Activated CD4-positive, alpha-beta T cell treated with anti-CD3 and anti-CD28 coated beads, Interleukin-2, amount 10 ng/mL, durations not matched to agents 24 days and 14 days (primary cell): ENCODE data around the gene MAP6. TPM values are rescaled to one million over a fixed set of nuclear protein-coding genes. Genes with fewer than 3 reads are reported as not detected.

Experiments used
- DNase-seq: peaks from one replicate; pipeline ENCODE4 v3.0.0; 2022
- H3K27ac Mint-ChIP-seq: one replicate; pipeline ENCODE4 v1.8.0; 2022; ENCODE audit warnings: mild to moderate bottlenecking, mixed read lengths
- H3K27me3 Mint-ChIP-seq: one replicate; pipeline ENCODE4 v1.8.0; 2022; ENCODE audit warnings: mixed read lengths
- H3K36me3 Mint-ChIP-seq: one replicate; pipeline ENCODE4 v1.8.0; 2022; ENCODE audit warnings: low read depth, mild to moderate bottlenecking, mixed read lengths
- H3K4me1 Mint-ChIP-seq: one replicate; pipeline ENCODE4 v1.8.0; 2021; ENCODE audit warnings: mixed read lengths
- H3K4me3 Mint-ChIP-seq: one replicate; pipeline ENCODE4 v1.8.0; 2022; ENCODE audit warnings: mild to moderate bottlenecking, moderate library complexity, mixed read lengths
- H3K9me3 Mint-ChIP-seq: one replicate; pipeline ENCODE4 v1.8.0; 2021; ENCODE audit warnings: mixed read lengths
- intact Hi-C: fragments of 100-400 bp; cut with micrococcal nuclease; formaldehyde crosslinking; loops from one replicate; pipeline ENCODE4 v1.15.1; 2023
- total RNA-seq: library from RNA; stranded (reverse); gene quantifications from 2 replicates; pipeline ENCODE4 v1.2.3, GENCODE V29; 2022

Gene MAP6
- total RNA-seq, 1 donor from 2014 or later, result 0.09 TPM

DNA sequence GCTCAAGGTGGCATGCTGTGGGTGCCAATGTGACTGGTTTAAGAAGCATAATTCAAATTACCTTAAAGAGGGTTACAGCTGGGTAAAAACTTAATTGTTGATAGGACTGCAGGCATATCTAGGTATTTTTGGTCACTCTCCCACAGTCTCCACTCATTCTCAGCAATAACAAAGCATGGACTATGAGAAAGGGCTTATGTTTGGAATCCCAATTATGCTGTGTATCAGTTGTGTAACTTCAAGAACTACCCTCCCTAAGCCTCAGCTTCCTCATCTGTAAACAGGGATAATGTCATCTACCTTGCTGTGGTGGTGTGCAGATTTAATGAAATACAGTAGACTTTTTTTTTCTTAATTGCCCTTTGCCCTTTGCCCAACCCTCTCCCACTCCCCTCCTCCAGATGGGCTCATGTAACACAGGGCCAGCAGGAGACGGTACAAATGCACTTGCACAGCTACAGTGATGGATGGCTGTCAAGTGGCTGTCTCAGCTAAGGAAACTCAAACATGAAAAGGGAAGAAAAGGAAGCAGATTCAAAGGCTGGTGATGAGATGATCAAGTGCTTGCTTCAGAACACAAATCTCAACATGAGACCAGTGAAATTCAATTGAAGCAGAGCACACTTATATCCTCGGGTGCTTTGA, 37.6 kb downstream of the MAP6 start:
- peak; percentile 45 for DNase-seq
- Mint-ChIP-seq H3K9me3 (no peaks in the 10 kb centered on the region), H3K27ac (no peak overlapping the region), H3K36me3 (no peaks in the 10 kb centered on the region), H3K4me1 (no peaks in the 10 kb centered on the region), H3K4me3 (no peak overlapping the region), H3K27me3 (peaks cover 50% of the 10 kb centered on the region)
- intact Hi-C loops, result no loop called here

DNA sequence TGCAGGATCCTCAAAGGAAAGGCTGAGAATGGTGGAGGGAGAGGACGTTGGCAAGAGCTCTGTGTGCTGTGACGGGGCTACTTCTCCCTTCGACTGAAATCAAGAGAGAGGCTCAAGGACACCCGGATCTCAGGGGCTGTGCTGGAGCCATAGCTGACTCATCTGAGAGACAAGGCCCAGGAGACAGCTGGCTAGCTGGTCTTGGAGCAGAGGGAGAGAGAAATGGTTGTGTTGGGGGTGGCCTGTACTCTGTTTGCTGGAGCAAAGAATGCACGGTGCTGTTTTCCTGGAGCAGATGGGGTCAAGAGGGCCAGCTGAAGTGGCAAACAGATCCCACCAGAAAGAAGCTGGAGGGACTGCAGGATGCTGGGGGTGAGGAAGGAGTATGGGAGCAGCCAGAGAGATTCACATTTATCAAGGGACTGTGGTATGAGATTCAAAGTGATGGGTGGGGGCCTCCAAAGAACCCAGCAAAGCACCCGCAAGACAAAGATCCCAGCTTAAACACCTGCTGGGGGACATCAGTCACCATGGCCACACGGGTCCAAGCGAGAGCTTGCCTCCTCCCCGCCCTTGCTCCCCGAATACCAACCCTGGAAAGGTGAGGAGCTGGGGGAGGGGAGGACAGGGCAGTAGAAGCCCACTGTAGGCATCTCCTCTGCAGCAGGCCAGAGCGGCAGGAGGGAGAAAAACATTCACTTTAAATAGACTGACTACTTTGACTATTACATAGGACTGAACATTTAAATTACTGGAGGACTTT, 40.8 kb downstream of the MAP6 start:
- Mint-ChIP-seq H3K9me3 (no peaks in the 10 kb centered on the region), H3K27ac (no peak overlapping the region), H3K4me3 (no peak overlapping the region), H3K27me3 (peaks cover 33% of the 10 kb centered on the region), H3K36me3 (no peaks in the 10 kb centered on the region), H3K4me1 (no peaks in the 10 kb centered on the region)
- no peak for DNase-seq
- intact Hi-C loops, result no loop called here

DNA sequence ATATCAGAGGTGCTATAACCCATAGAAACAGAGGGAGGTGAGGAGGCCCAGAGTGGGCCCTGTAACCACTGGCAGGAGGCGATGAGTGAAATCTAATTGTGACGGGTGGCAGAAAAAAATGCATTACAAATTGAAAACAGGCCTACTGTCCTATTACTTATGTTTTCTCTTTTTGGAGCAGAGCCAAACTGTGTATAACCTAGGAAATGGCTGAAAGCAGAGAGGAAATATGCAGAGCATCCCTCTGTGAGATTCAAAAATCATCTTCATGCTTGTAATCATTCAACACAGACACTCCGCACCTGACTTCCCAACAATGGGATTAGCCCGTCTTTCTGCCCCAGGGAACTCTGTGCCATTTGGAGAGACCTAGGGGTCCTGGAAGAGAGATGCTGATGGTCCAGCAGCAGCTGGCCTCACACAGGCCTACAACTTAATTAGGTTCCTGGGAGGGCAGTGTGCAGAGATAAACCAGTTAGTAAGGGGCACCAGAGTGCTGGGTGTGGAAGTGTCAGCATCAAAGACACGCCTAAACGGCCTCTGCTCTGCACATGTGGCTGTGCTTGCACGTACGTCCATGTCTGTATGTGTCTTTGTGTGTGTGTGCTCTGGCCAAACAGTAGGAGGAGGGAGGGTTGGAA, 41.8 kb downstream of the MAP6 start:
- no peak for DNase-seq
- Mint-ChIP-seq H3K9me3 (no peaks in the 10 kb centered on the region), H3K36me3 (no peaks in the 10 kb centered on the region), H3K27ac (no peak overlapping the region), H3K27me3 (peaks cover 24% of the 10 kb centered on the region), H3K4me1 (no peaks in the 10 kb centered on the region), H3K4me3 (no peak overlapping the region)
- intact Hi-C loops, result no loop called here

DNA sequence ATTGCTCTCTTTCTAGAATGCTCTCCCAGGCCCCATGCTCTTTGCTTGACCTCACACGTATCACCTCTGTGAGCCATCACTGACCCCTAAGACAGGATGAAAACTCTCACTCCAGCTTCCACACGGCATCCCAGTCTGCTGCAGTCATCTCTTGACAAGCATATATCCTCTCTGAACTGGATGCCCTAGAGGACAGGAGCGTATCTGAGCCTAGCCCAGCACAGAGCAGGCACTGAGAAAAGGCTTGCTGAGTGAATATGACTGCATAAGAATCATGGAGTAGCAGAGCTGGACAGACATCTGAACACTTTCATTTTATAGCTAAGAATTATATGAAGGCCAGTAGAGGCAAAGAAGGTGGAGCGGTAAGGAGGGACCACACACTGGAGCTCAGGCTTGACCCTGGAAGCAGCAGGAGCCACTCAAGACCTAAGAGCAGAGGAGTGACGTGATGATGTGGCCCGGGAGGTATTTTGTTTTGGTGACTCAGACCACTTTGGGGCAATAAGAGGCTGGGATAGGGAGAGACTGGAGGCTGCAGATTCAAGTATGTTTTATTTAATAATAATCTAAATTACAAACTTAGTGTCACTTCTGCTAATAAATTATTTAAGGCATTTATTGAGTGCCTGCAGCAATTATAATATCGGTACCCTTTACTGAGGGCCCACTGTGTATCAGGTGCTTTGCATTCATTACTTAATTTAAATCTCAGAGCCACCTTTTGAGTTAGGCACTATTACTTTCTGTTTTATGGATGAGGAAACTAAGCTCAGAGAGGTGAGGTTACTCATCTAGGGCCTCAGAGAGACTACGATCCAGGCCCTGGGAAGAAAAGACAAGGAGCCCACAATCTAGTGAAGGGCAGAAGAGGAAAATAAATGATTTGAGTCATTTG, 42.6 kb downstream of the MAP6 start:
- DNase-seq, result no peak
- no peaks in the 10 kb centered on the region for H3K36me3 Mint-ChIP-seq
- intact Hi-C loops, result no loop called here
- H3K4me3 Mint-ChIP-seq, result no peak overlapping the region
- H3K9me3 Mint-ChIP-seq, result no peaks in the 10 kb centered on the region
- H3K27ac Mint-ChIP-seq, result no peak overlapping the region
- H3K27me3 Mint-ChIP-seq, result peaks cover 18% of the 10 kb centered on the region
- H3K4me1 Mint-ChIP-seq, result no peaks in the 10 kb centered on the region

DNA sequence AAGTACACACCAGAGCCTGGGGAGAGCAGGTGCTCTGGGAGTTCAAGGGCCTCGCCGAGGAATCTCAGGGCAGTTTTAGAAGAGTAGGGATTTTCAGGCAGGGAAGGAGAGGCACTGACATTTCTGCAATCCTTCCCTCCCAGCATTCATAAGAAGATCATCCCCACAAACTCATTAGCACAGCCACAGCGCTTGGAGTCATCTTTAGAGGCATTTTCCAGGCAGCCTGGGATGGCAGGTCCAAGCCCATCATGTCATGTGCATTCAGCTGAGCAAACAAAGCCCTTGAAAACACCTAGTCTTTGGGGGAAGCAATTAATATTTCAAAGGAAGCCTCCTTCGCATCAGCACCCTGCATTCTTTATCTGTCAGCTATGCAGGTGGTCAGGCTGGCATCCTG, 43.8 kb downstream of the MAP6 start:
- no peaks in the 10 kb centered on the region for H3K4me1 Mint-ChIP-seq

DNA sequence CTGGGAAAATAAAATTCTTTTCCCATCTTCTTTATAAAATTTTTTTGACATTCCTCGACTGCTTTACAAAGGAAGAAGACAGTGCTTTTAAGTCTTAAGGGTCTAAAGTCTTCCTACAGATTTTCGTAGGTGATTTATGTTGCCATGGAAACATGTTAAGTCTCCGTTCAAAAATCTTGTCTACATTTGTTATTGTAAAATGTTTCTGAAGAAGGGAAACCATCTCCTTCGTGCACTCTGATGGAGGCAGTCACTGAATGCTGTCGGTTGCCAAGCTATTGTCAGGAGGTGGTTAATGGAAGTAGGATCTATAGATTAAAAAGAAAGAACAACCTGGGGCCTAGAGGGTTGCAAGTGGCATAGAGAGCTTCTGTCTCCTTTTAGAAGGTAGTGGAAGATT, 52.6 kb downstream of the MAP6 start:
- H3K36me3 Mint-ChIP-seq, result no peaks in the 10 kb centered on the region
- no peaks in the 10 kb centered on the region for H3K9me3 Mint-ChIP-seq
- H3K27me3 Mint-ChIP-seq, result peaks cover 20% of the 10 kb centered on the region
- no peak overlapping the region for H3K4me3 Mint-ChIP-seq
- no peaks in the 10 kb centered on the region for H3K4me1 Mint-ChIP-seq
- intact Hi-C loops, result no loop called here
- no peak for DNase-seq
- H3K27ac Mint-ChIP-seq, result no peak overlapping the region

More for the DNA sequence above, 43.8 kb downstream of the MAP6 start:
- H3K9me3 Mint-ChIP-seq, result no peaks in the 10 kb centered on the region
- DNase-seq, result no peak
- peaks cover 18% of the 10 kb centered on the region for H3K27me3 Mint-ChIP-seq
- H3K27ac Mint-ChIP-seq, result no peak overlapping the region
- H3K36me3 Mint-ChIP-seq, result no peaks in the 10 kb centered on the region
- intact Hi-C loops, result no loop called here
- no peak overlapping the region for H3K4me3 Mint-ChIP-seq

DNA sequence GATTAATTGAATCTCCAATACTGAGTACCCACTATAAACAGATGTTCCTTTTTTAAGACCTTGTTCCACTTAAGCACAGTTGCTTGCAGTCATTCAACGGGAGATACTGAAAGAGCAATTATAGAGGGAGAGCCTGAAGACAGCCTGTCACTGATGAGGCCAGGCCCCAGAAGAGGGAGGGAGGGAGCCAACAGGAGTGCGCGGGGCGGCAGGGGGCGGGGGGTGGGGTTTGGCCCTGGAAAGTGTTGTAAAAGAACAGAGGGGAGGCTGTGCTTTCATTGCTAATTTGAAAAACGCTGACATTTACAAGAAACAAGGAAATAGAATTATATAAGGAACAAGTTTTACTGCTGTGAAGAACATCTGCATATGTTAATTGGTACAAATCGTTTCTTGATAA, 53.1 kb downstream of the MAP6 start:
- Mint-ChIP-seq H3K36me3 (no peaks in the 10 kb centered on the region), H3K9me3 (no peaks in the 10 kb centered on the region), H3K27me3 (peaks cover 19% of the 10 kb centered on the region), H3K4me3 (no peak overlapping the region), H3K4me1 (no peaks in the 10 kb centered on the region), H3K27ac (no peak overlapping the region)
- no peak for DNase-seq
- intact Hi-C loops, result no loop called here

DNA sequence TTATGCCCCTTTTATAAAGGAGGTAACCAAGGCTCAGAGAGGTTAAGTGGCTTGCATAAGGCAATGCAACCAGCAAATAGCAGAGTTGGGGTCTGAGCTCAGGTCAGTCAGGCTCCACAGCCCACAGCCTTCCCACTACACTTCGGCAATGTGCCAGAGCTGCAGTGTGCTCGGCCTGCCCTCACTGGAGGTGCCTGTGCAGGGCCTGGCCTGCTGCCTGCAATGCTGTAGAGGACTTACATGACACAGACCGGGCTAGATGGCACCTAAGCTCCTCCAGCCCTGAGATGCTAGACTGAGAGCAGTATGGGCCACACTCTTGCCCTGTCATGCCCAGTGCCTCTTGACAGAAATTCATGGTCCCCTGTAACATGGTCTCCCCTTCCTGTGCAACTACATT, 57.0 kb downstream of the MAP6 start:
- Mint-ChIP-seq H3K27me3 (peaks cover 11% of the 10 kb centered on the region), H3K4me3 (no peak overlapping the region), H3K4me1 (no peaks in the 10 kb centered on the region), H3K36me3 (no peaks in the 10 kb centered on the region), H3K27ac (no peak overlapping the region), H3K9me3 (no peaks in the 10 kb centered on the region)
- intact Hi-C loops, result no loop called here
- DNase-seq, result no peak

DNA sequence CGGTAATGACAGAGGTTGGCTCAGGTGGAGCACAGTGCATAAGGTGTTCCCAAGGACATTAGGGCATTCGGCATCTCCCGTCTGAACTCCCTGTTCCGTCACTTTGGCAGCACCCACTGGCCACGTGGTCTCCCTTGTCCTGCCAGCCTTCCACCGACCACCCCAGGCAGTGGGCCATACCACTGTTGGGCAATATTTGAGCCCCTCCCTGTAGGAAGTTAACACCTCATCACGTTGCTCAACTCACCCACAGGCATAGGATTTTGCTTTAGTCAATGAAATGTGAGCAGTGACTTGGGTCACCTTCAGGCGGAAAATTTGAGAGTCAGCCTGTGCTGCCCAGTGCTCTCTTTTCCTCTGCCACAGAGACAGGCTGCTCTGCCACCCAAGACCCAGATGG, 62.7 kb downstream of the MAP6 start:
- no peak for DNase-seq
- H3K4me3 Mint-ChIP-seq, result no peak overlapping the region
- H3K4me1 Mint-ChIP-seq, result no peaks in the 10 kb centered on the region
- no peak overlapping the region for H3K27ac Mint-ChIP-seq
- peaks cover 20% of the 10 kb centered on the region for H3K27me3 Mint-ChIP-seq
- H3K36me3 Mint-ChIP-seq, result no peaks in the 10 kb centered on the region
- intact Hi-C loops, result no loop called here
- H3K9me3 Mint-ChIP-seq, result no peaks in the 10 kb centered on the region

DNA sequence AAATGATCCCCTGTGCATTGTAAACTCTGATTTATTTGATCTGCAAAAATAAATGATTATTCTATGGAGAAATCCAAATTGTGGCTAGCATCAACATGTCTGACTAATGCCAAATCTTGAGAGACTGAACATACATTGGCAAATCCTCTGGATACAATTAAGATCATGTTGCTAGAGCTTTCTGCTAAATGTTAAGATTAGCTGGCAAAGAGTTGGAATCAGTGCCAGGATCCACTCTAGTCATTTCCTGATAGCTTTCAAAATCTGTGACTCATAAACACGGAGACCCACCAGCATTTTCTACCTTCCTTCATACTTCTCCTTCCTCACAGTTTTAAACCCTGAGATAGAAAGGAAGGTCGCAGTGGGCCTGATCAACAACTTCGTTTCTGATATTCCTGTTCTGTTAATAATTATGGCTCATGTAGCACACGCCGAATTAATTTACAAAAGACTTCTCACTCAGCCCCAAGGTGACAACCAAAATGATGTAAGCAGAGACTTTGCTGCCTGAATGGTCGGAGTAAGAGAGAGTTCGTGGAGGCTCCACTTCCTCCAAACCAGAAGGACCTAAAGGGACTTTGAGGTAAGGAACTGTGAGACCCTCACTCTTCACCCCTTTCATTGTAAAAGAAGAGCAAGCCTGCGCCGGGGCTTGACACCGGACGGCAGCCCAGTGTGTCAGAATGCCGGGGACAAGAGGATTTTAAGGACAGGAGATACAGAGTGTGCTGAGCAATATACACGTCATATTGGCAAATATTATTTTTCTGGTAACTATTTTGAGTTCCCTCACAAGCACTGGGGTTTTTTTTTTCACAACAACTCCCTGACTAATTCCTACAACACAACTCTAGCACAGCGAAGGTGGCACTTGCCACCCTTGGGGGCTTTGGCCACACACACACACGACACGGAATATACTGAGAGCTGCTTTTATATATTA, 64.8 kb downstream of the MAP6 start:
- H3K27ac Mint-ChIP-seq, result no peak overlapping the region
- no peak overlapping the region for H3K4me3 Mint-ChIP-seq
- intact Hi-C loops, result no loop called here
- H3K36me3 Mint-ChIP-seq, result no peaks in the 10 kb centered on the region
- H3K27me3 Mint-ChIP-seq, result peaks cover 20% of the 10 kb centered on the region
- DNase-seq, result no peak
- no peaks in the 10 kb centered on the region for H3K9me3 Mint-ChIP-seq
- no peaks in the 10 kb centered on the region for H3K4me1 Mint-ChIP-seq

DNA sequence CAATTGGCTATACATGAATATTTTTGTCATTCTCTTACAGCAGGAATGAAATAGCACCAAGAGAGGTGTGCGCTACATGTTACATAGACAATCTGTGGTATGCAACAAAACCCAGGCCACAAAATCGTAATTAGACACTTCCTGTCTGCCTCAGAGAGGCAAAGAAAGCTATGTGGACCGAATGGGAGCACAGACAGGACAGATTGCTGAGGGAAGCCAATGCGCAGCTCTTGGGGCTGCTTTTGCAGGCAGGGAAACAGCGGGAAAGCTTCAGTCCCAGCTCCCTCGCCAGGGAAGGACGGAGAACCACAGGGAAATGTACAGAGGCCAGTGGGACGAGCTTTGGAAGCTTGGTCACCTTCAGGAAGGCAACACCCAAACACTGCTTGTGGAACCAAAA, 65.9 kb downstream of the MAP6 start:
- no peak overlapping the region for H3K27ac Mint-ChIP-seq
- H3K4me3 Mint-ChIP-seq, result no peak overlapping the region
- DNase-seq, result no peak
- H3K4me1 Mint-ChIP-seq, result no peaks in the 10 kb centered on the region
- H3K27me3 Mint-ChIP-seq, result peaks cover 23% of the 10 kb centered on the region
- H3K9me3 Mint-ChIP-seq, result no peaks in the 10 kb centered on the region
- intact Hi-C loops, result no loop called here
- H3K36me3 Mint-ChIP-seq, result no peaks in the 10 kb centered on the region

DNA sequence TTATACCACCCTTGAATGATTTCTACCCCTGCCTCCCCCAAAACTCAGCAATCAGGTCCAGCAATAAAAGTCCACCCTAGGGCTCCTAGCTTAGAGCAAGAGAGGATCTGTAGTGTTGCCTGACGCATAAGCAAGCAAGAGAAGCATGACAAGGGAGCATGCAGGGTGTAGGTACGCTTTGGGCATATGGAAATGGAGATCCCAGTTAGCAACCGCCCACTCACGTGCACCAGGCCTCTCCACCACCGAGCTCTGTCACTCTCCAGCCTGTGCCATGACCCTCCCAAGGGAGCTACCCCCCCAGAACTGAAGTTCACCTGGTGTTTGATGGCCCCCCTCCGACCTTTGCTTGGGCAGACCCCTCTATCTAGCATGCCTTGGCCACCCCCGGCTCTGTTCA, 67.3 kb downstream of the MAP6 start:
- peaks cover 22% of the 10 kb centered on the region for H3K27me3 Mint-ChIP-seq
- no peaks in the 10 kb centered on the region for H3K4me1 Mint-ChIP-seq
- intact Hi-C loops, result no loop called here
- no peak overlapping the region for H3K27ac Mint-ChIP-seq
- no peak overlapping the region for H3K4me3 Mint-ChIP-seq
- no peaks in the 10 kb centered on the region for H3K9me3 Mint-ChIP-seq
- no peak for DNase-seq
- H3K36me3 Mint-ChIP-seq, result no peaks in the 10 kb centered on the region

DNA sequence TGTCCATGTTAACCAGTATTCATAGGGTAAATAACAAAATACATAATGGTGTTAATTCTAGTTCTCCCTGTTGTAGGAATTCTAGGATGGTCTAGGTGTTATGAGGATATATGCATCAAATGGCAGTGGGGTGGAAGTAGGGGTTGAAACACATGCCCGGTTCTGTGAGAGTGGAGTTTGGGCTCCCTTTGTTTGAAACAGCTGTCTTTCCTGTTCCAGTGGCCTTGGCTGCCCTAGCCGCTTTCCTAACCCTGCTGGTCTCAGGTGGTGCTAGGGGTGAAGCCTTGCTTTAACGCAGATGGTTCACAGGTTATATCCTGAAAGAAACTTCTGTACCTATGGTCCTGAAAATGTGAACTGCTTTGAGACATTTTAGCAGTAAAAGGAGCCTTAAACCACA, 68.5 kb downstream of the MAP6 start:
- no peak for DNase-seq
- Mint-ChIP-seq H3K4me1 (no peaks in the 10 kb centered on the region), H3K9me3 (no peaks in the 10 kb centered on the region), H3K27ac (no peak overlapping the region), H3K36me3 (no peaks in the 10 kb centered on the region), H3K4me3 (no peak overlapping the region), H3K27me3 (peaks cover 30% of the 10 kb centered on the region)
- intact Hi-C loops, result no loop called here
